ENCODE data around the gene GLRX3.

The GLRX3 gene

GRCh38 chr10:130191380-130191779, 55.2 kb downstream of the GLRX3 start:
- DNase-seq (ENCODE audit: low spot score), result no peak
- TF ChIP-seq, protein P1, sequence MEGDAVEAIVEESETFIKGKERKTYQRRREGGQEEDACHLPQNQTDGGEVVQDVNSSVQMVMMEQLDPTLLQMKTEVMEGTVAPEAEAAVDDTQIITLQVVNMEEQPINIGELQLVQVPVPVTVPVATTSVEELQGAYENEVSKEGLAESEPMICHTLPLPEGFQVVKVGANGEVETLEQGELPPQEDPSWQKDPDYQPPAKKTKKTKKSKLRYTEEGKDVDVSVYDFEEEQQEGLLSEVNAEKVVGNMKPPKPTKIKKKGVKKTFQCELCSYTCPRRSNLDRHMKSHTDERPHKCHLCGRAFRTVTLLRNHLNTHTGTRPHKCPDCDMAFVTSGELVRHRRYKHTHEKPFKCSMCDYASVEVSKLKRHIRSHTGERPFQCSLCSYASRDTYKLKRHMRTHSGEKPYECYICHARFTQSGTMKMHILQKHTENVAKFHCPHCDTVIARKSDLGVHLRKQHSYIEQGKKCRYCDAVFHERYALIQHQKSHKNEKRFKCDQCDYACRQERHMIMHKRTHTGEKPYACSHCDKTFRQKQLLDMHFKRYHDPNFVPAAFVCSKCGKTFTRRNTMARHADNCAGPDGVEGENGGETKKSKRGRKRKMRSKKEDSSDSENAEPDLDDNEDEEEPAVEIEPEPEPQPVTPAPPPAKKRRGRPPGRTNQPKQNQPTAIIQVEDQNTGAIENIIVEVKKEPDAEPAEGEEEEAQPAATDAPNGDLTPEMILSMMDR (IDR thresholded peaks at IDR 0.05; ENCODE audit: borderline replicate concordance, control extremely low read depth, extremely low read depth, insufficient read depth, missing control alignments), result no peak
- in situ Hi-C loops (cut with MboI; ENCODE audit: low sequenced_read_pairs, unreplicated experiment), result loop anchor here (25.0 kb wide), 1 partner anchor 1696 kb away; no protein-coding TSS in a partner anchor

GRCh38 chr10:130192276-130192848, 56.2 kb downstream of the GLRX3 start:
- DNase-seq (ENCODE audit: low spot score), result no peak
- TF ChIP-seq, protein P1 (IDR thresholded peaks at IDR 0.05; ENCODE audit: borderline replicate concordance, control extremely low read depth, extremely low read depth, insufficient read depth, missing control alignments), result no peak
- in situ Hi-C loops (cut with MboI; ENCODE audit: low sequenced_read_pairs, unreplicated experiment), result loop anchor here (25.0 kb wide), 1 partner anchor 1695 kb away; no protein-coding TSS in a partner anchor

DNA sequence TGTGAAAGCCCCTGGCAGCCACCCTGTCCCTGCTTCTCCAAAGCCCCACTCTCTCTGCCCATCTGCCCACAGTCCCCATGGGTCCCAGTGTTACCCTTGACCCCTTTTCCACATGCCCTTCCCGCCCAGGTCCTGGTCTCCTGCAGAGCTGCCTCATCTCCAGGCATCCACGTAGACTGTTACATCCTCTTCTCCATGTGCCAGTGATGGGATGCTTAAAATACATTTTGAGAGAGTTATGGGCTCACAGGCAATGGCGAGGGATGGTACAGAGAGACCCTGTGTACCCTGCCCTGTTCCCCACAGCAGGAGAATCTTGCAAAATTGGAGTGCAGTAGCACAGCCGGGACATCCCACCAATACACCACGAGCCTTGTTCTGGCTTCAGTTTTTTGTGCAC, 56.8 kb downstream of the GLRX3 start:
- TF ChIP-seq, protein P1 (IDR thresholded peaks at IDR 0.05; ENCODE audit: borderline replicate concordance, control extremely low read depth, extremely low read depth, insufficient read depth, missing control alignments), result no peak
- no peak for DNase-seq (ENCODE audit: low spot score)
- in situ Hi-C loops (cut with MboI; ENCODE audit: low sequenced_read_pairs, unreplicated experiment), result loop anchor here (25.0 kb wide), 1 partner anchor 1694 kb away; no protein-coding TSS in a partner anchor

- TF ChIP-seq, protein P1 (IDR thresholded peaks at IDR 0.05; ENCODE audit: borderline replicate concordance, control extremely low read depth, extremely low read depth, insufficient read depth, missing control alignments), result no peak
- in situ Hi-C loops (cut with MboI; ENCODE audit: low sequenced_read_pairs, unreplicated experiment), result loop anchor here (25.0 kb wide), 1 partner anchor 1694 kb away; no protein-coding TSS in a partner anchor
- no peak for DNase-seq (ENCODE audit: low spot score)
Observed at GRCh38 chr10:130193493-130194193, 57.5 kb downstream of the GLRX3 start.

DNA sequence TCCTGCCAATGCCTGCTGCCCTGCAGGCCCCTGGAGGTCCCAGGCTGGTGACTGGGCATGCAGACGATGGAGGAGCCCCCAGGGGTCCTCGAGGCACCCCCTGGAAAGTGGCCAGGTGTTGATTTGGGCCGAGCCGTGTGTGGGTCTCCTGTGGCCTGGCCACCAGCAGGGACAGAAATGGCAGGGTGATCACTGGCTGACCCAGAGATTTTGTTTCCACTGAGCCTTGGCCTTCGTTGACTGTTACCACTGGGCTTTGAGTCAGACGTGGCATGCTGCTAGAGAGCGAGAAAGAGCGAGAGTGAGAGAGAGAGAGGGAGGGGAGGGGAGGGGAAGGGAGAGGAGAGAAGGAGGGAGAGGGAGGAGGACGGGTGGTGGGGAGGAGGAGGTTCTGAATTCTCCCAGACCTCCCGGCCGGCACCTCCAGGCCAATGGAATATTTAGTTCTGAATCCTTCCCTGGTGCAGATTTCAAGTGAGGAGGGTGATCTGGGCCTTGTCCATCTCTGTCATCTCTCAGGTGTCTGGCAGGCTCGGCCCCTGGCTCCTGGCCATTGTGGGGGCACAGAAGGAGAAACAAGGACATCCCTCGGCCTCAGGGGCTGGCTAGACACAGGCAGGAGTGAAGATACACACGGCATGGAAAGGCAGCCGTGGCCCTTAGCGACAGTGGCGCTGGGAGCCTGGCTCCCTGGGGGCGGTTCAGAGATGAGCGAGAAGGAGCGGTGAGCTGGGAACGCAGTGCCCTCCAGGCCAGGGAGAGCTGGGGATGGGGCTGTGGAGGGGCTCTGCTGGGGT, 58.2 kb downstream of the GLRX3 start:
- DNase-seq (ENCODE audit: low spot score), result no peak
- in situ Hi-C loops (cut with MboI; ENCODE audit: low sequenced_read_pairs, unreplicated experiment), result loop anchor here (25.0 kb wide), 1 partner anchor 1693 kb away; no protein-coding TSS in a partner anchor

More for the DNA sequence above, 58.2 kb downstream of the GLRX3 start:
- TF ChIP-seq, protein P1 (IDR thresholded peaks at IDR 0.05; ENCODE audit: borderline replicate concordance, control extremely low read depth, extremely low read depth, insufficient read depth, missing control alignments), result no peak

Data from GM13976 (cell line).